GM19397 (cell line): ENCODE measurements around the gene TOGARAM2.

Experiments
- ATAC-seq: cut with Tn5 transposase; IDR thresholded peaks from one replicate; pipeline ENCODE4 v1.9.1; 2021; ENCODE audit warnings: mild to moderate bottlenecking, moderate library complexity; ENCODE audit not compliant: unreplicated experiment

The TOGARAM2 gene

DNA sequence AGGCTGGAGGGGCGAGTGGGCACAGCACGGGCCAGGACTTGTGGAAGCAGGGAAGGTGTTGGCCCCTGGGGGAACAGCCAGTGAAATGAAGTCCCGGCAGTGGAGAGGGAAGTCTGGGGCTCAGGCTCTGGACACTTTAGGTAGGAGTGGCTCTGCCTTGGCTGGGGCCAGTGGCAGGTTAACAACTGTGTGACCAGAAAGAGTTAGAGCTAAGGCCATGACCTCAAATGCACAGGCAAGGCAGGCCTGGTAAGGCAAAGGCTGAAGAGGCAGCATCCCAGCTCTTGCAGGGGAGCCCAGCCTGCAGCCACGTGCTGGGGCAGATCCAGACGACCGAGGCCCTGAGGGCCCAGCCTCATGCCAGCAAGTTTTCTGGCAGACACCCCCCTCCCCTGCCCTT, 71.7 kb downstream of the TOGARAM2 start:
- ATAC-seq, result no peak

DNA sequence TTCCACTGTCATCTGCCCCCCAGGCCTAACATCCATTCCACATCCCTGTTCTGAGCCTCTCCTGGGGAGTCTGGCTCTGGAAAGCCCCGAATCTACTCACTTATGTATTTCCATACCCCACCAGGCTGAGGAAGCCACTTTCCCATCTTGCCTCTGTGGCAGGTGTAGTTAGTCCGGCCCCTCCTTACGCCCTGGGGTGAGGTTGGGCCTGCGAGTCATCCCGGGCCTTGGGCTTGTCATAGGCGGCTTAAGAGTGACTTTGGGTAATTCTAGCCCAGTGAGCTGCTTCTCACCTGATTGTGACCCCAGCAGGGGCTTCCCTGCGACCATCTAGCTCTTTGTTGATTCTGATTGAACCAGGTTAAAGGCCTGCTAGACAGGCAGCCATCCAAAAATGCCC, 72.1 kb downstream of the TOGARAM2 start:
- no peak for ATAC-seq

- no peak for ATAC-seq
Measured at GRCh38 chr2:29053670-29054400, 72.7 kb downstream of the TOGARAM2 start.

DNA sequence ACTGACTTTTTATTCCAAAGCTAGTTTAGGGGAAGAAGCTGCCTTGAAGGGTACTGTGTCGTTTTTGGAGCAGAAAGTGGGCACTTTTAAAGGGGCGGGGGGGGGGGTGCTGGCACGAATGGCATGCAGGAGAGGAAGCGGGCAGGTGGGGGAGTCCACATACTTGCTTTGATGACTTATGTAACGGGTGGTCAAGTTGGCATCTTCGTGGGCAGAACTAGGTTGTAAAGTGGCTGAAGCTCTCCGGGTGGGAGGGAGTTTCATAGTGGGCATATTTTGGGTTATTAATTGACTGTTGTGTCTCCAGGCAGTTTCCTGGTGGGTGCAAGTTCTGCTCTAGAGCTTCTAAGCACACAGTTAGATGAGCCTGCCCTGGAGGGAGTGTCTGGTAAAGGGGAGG, 73.3 kb downstream of the TOGARAM2 start:
- ATAC-seq, result no peak

GRCh38 chr2:29055601-29056000, 74.5 kb downstream of the TOGARAM2 start:
- ATAC-seq, result no peak

- ATAC-seq, result no peak
Measured at GRCh38 chr2:29056452-29056851, 75.4 kb downstream of the TOGARAM2 start.

DNA sequence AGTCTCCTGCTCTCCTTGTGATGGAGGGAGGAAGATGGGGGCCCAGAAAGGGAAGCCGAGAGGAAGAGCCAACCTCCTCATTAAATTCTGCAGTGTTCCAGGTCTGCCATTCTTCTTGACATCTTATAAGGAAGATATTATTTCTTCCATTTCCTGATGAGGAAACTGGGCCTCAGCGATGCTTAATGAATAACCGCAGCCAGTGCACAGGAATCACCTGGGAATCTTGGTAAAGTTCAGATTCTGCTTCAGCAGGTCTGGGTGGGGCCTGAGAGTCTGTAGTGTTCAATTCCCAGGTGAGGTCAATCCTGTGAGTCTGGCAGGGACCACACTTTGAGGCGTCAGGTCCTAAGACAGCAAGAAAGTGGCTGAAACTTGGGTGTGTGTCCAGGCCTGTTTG, 75.9 kb downstream of the TOGARAM2 start:
- no peak for ATAC-seq

DNA sequence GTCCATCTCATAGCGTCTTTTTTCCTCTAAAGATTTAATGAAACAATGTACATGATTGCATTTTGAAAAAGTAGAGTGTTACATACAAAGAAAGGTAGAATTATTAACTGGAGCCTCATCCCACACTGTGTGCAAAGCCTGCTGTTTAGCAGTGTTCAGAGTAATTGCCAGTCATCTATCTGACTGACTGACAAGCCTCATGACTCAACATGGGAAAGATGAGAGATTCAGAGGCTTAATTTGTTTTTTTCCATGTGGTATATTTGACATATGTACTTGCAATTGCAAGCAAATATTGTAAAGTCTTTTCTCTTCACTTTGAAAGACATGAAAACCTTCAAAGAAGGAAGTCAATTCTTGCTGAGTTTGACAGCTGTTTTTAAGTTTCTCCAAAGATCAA, 78.5 kb downstream of the TOGARAM2 start:
- no peak for ATAC-seq

DNA sequence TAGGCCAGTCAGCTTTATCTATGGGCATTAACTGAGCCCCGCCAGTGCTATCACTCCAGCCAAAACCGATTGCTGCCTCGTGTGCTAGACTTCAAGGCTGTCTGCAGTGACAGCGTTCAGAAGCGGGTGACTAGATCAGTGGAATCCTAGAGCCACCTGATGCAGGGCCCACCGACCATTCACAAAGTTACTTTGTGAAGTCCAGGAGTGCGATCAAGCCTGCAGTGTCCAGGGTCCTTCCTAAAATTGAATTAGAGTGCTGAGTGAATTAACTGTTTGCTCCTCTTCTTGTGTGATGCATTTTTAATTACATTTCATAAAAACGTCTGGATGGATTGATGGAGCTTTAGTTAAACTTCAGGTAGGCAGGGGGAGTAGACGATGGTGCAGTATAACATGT, 79.3 kb downstream of the TOGARAM2 start:
- ATAC-seq, result no peak

- ATAC-seq, result no peak
Measured at GRCh38 chr2:29061176-29061575, 80.1 kb downstream of the TOGARAM2 start.

DNA sequence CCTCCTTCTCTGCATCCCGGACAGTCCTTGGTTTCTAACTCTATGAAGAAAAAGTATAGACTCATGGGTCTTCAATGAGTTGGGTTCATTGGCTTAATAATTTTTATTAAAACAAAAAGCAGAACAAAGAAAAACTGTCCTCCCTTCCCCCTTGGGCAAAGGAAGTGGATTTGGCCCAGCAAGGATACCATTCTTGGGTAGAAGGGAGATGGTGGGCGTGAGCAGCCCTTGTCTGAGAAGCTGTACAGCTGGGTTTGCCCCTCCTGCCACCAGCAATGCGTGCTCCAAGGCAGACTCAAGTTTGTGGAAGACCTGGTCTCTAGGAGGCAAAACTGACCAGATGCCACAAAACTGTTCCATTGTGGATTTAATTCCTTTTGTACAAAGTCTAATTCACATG, 80.5 kb downstream of the TOGARAM2 start:
- ATAC-seq, result no peak

DNA sequence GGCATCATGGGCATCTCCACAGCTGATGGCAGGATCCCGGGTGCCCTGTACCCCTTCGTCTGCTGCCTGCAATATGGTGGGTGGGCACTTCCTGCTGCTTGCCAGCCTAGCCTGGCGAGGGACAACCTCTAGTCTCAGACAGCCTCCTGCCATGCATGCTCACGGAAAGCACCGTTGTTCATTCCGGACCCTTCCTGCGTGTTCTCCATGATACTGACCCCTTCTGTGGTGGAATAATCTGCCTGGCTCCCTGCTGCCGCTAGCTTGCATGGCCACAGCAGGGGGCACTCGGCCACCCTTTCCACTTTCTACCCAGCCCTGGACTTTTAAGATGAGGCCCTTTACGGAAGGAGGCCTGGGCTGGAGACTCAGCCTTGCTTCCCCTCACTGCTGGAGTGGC, 81.3 kb downstream of the TOGARAM2 start:
- ATAC-seq, result no peak

DNA sequence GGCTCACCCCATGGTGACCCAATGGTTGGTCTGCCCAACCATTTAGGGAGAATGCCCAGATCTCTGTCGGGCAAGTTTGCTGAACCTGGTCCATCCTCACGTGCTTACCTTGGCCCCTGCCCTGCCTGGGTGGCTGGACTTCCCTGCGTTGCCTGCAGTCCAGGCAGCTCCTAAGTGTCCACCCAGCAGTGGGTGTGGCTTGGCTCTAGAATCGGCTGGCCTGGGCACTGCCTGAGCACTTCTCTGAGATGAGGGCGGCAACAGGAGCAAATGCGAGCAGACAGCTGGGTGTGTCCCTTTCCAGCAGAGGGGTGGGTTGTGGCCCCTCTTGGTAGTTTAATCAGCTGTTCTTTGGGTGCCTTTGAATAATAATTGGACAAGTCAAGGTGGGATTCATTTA, 82.0 kb downstream of the TOGARAM2 start:
- ATAC-seq, result no peak

- ATAC-seq, result no peak
Measured at GRCh38 chr2:29063646-29064345, 82.7 kb downstream of the TOGARAM2 start.

GRCh38 chr2:29064346-29064715, 83.2 kb downstream of the TOGARAM2 start:
- ATAC-seq, result no peak

- no peak for ATAC-seq
Measured at GRCh38 chr2:29064746-29065067, 83.6 kb downstream of the TOGARAM2 start.

DNA sequence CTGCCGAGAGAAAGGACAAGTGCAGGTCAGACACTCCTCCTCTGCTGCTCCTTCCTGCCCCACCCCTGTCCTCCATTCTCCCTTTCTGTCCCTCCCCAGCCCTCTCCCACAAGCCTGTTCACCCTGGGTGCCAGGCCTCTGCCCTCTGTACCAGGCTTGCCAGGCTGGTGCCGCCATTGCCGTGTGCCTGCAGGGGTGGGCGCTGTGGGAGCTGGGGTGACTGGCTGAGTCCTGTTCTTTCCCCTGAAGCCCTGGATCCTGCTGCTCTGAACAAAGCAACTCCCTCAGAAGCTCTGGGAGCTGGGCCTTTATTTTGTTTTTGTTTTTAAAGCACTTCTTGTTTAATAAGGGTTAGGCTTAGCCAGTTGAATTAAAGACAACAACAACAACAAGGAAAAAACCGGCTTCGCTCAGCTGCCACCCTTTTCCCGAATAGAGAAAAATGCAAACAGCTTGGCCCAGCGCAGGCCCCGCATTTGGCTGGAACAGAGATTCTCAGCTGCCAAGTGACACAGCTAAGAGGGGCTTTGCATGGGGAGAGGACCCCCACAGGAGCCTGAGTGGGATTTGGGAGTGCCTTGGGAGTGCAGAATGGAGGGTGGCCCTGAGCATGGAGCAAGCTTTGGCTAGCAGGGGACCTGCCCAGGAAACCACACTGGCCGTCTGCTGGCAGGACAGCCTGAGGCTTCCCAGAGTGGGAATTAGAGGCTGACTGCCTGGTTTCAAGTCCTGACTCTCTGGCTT, 84.1 kb downstream of the TOGARAM2 start:
- ATAC-seq, result no peak

GRCh38 chr2:29066271-29066860, 85.3 kb downstream of the TOGARAM2 start:
- no peak for ATAC-seq

DNA sequence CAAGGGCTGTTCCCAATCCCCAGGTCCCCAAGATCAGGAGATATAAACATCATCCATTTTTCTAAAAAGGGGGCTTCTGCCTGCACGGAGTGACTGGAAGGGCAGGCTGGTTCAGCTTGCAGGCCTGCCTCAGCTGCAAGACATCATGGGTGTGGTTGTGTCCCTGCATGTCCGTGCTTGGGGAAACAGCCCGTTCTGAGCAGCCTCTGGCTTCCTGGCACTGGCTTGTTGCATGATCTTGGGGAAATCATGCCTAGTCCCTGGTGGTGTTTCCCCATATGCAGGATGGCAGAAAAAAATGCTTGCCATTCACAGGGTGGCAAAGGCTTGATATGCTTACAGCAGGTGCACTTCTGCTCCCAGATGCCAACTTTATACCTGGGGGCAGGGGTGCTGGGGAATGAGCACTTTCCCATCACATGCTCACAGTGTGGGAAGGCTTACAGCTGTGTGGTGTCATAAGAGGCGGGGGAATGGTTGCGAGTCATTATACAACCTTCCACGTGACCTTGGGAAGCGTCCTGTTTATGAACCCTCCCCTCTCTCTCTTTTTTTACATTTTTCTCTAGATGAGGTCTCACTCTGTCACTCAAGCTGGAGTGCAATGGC, 86.0 kb downstream of the TOGARAM2 start:
- no peak for ATAC-seq

DNA sequence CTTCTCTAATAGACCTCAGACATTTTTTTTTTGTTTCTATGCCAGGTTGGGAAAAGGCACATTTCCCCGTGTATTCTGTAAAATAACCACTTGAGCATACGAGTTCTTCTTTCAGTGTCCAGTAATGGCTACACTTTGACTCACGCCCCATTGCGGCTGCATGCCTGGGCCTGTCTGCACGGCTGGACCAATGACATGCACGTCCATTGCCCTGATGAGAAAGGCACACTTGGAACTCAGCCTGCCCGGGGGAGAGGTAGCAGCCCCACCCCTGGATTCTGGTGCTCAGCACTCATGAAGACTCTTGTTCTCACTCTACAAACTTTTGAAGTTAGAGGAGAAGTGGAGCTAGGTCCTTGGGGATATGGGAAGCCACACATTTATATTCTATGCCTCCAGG, 87.4 kb downstream of the TOGARAM2 start:
- ATAC-seq, result no peak

DNA sequence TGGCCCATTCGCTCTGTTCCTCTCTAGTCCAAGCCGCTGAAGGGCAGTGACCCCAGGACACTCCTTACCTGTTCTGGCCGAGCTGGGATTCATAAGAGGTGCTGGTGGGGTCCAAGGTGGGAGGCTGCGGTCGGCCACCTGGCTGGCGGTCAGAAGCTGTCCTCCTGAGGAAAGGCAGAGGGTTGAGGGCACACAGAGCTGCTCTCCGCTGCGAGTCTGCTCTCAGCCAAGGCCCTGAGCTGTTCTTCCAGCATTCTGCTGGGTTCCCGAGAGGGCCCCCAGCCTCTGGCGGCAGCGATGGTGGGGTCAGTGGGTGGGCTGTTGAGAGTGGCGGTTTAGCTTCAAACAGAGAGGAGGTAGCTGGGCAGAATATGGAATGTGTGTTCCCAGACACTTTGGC, 89.4 kb downstream of the TOGARAM2 start:
- ATAC-seq, result no peak
